ENCODE data around the gene ADAMTS15.
"Not testable (repeated sequence)": the region's sequence is repeated elsewhere in the genome, so short reads cannot be mapped to it uniquely, and the experiment has no call there.

The ADAMTS15 gene

DNA sequence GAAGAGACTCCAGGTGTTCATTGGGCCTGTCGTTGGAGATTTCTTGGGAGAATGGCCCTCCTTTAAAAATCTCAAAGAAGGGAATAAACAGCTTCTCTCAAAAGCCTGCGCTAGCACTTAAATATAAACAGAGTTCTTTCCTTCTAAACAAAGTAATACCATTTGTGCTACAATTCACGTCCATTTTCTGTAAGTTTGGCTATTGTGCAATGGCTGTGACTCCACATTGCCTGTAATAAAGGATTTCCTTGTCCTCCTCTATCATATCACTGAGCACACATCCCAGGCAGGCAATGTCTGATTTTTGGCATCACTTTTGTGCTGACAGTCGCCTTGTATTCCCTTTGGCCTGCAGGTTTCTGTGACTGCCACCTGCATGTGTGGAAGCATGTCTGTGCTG, 15.1 kb upstream of the ADAMTS15 start:
- H3K4me3 ChIP-seq (ENCODE audit: control insufficient read depth, low read depth, low read length) = no peak overlapping the region
- no peak for DNase-seq (ENCODE audit: low read depth)
- TF ChIP-seq, protein P1, sequence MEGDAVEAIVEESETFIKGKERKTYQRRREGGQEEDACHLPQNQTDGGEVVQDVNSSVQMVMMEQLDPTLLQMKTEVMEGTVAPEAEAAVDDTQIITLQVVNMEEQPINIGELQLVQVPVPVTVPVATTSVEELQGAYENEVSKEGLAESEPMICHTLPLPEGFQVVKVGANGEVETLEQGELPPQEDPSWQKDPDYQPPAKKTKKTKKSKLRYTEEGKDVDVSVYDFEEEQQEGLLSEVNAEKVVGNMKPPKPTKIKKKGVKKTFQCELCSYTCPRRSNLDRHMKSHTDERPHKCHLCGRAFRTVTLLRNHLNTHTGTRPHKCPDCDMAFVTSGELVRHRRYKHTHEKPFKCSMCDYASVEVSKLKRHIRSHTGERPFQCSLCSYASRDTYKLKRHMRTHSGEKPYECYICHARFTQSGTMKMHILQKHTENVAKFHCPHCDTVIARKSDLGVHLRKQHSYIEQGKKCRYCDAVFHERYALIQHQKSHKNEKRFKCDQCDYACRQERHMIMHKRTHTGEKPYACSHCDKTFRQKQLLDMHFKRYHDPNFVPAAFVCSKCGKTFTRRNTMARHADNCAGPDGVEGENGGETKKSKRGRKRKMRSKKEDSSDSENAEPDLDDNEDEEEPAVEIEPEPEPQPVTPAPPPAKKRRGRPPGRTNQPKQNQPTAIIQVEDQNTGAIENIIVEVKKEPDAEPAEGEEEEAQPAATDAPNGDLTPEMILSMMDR (conservative IDR thresholded peaks at IDR 0.05; ENCODE audit: control insufficient read depth, insufficient read depth, low read depth, low read length) = no peak

DNA sequence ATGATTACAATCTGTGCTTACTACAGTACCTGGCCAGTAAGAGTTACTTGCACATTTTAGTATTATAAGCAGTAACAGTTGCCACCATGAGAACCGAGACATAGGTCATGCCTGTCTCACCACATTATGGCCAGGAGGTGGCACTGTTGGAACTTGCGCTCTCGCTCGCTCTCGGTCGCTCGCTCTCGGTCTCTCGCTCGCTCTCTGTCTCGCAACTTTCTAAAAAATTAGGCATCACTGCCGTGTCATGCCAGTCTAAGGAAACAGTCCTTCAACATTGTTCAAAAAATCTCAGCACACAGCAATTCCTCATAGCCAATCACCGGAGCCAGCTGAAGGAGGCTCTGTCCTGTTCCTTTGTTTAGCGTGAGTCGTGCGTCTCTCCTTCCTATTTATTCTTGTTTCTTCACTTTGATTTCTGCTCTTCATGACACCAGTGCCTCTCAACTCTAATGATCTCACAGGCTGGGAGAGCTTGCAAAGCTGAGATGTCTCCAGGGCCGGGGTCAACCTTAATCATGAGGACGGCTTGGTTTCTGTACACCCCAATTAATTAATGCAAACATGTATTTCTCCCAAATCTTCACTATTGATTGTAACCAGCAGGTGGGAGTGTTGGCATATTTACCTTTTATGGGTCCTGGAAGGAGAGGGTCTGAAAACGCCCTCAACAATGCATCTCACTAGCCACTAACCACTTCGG, 13.8 kb upstream of the ADAMTS15 start:
- TF ChIP-seq, protein P1 (conservative IDR thresholded peaks at IDR 0.05; ENCODE audit: control insufficient read depth, insufficient read depth, low read depth, low read length) = peak; percentile 96
- peak; percentile 84 for DNase-seq (ENCODE audit: low read depth)
- peak overlapping the region; percentile 82 for H3K4me3 ChIP-seq (ENCODE audit: control insufficient read depth, low read depth, low read length)

DNA sequence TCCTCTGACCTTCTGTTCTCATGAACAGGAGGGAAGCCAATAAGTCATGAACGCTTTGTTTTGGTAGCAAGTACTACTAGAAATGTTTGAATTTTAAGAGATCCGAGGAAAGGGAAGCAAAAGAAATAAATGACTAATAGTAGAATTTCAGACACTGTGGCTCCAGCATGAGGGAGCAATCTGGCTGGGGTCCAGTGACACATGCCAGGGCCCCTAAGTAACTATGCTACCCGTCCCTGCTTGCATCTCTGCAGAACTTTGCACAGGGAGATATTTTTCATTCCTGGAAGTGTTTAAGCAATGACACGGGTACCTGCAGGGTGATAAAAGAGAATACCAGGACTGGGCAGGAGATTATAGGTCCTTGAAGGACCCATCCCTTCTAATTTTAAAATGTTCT, 12.8 kb upstream of the ADAMTS15 start:
- DNase-seq (ENCODE audit: low read depth) = peak; percentile 55
- TF ChIP-seq, protein P1 (conservative IDR thresholded peaks at IDR 0.05; ENCODE audit: control insufficient read depth, insufficient read depth, low read depth, low read length) = no peak
- H3K4me3 ChIP-seq (ENCODE audit: control insufficient read depth, low read depth, low read length) = no peak overlapping the region

- no peak overlapping the region for H3K4me3 ChIP-seq (ENCODE audit: control insufficient read depth, low read depth, low read length)
- no peak for DNase-seq (ENCODE audit: low read depth)
- TF ChIP-seq, protein P1 (conservative IDR thresholded peaks at IDR 0.05; ENCODE audit: control insufficient read depth, insufficient read depth, low read depth, low read length) = no peak
Observed at GRCh38 chr11:130436171-130436570, 12.3 kb upstream of the ADAMTS15 start.

- H3K4me3 ChIP-seq (ENCODE audit: control insufficient read depth, low read depth, low read length) = no peak overlapping the region
- DNase-seq (ENCODE audit: low read depth) = no peak
- TF ChIP-seq, protein P1 (conservative IDR thresholded peaks at IDR 0.05; ENCODE audit: control insufficient read depth, insufficient read depth, low read depth, low read length) = no peak
Observed at GRCh38 chr11:130437848-130438247, 10.6 kb upstream of the ADAMTS15 start.

- DNase-seq (ENCODE audit: low read depth); H3K4me3 ChIP-seq (ENCODE audit: control insufficient read depth, low read depth, low read length): not testable (repeated sequence)
Observed at GRCh38 chr11:130438401-130439159, 9.9 kb upstream of the ADAMTS15 start.

- no peak for DNase-seq (ENCODE audit: low read depth)
- TF ChIP-seq, protein P1 (conservative IDR thresholded peaks at IDR 0.05; ENCODE audit: control insufficient read depth, insufficient read depth, low read depth, low read length) = no peak
- H3K4me3 ChIP-seq (ENCODE audit: control insufficient read depth, low read depth, low read length) = no peak overlapping the region
Observed at GRCh38 chr11:130439160-130439519, 9.3 kb upstream of the ADAMTS15 start.

Data from fibroblast of mammary gland (primary cell).